ENCODE results near the gene MAPK8. TPM values are rescaled to one million over a fixed set of nuclear protein-coding genes. Genes with fewer than 3 reads are reported as not detected.

MAPK8 gene
- total and polyA plus RNA-seq, 9 of the 15 experiments (the other 6 are each of a cell fraction or from before 2014, with no cell fraction given) = 6.4 to 159 (median 71.0) TPM

- TF ChIP-seq KLF6 (CRISPR knock-in tag; IDR thresholded peaks at IDR 0.05; ENCODE audit: borderline replicate concordance) = peak; percentile 58; the same call in 1 of the 2 replicates
- TF ChIP-seq CXXC5 (CRISPR knock-in tag; IDR thresholded peaks at IDR 0.05) = peak; percentile 67
- no peak for TF ChIP-seq ZNF143 (CRISPR knock-in tag; IDR thresholded peaks at IDR 0.05)
- 0 out of 2 replicates have a peak, but pooled peaks have one; percentile 67 for TF ChIP-seq ZNF695 (CRISPR knock-in tag; IDR thresholded peaks at IDR 0.05)
- TF ChIP-seq ZBTB49 (CRISPR knock-in tag; IDR thresholded peaks at IDR 0.05; ENCODE audit: borderline replicate concordance) = no peak
- peak; percentile 17 to 37; a peak in 3 of 4 replicates for TF ChIP-seq RAD21 (CRISPR knock-in tag; conservative IDR thresholded peaks at IDR 0.05 in 1 of 2, IDR thresholded peaks at IDR 0.05 in 1 of 2)
- peak; percentile 58 for TF ChIP-seq RBM39 (optimal IDR thresholded peaks at IDR 0.05; ENCODE audit: low read depth, low read length)
- no peak for TF ChIP-seq CC2D1A (IDR thresholded peaks at IDR 0.05)
- TF ChIP-seq MTA3 (IDR thresholded peaks at IDR 0.05; ENCODE audit: borderline replicate concordance) = peak; percentile 76; the same call in 1 of the 2 replicates
- TF ChIP-seq ZBTB43 (CRISPR knock-in tag; IDR thresholded peaks at IDR 0.05) = no peak
- no peak for TF ChIP-seq POU5F1 (IDR thresholded peaks at IDR 0.05; ENCODE audit: borderline replicate concordance, low read depth, low read length, partially characterized antibody)
- TF ChIP-seq ARID1B (IDR thresholded peaks at IDR 0.05) = peak; percentile 67
- TF ChIP-seq TCFL5 (CRISPR knock-in tag; conservative IDR thresholded peaks at IDR 0.05) = no peak
- peak; percentile 67 for TF ChIP-seq ZBTB17 (CRISPR knock-in tag; IDR thresholded peaks at IDR 0.05)
- peak; percentile 32; the same call in 1 of the 2 replicates for TF ChIP-seq GABPB1 (CRISPR knock-in tag; IDR thresholded peaks at IDR 0.05)
- TF ChIP-seq SRSF9 (IDR thresholded peaks at IDR 0.05; ENCODE audit: borderline replicate concordance, low read depth, low read length) = no peak
- TF ChIP-seq EP300 (IDR thresholded peaks at IDR 0.05; ENCODE audit: low read length) = peak; percentile 46
- peak; percentile 69; the same call in 1 of the 2 replicates for TF ChIP-seq CTBP1 (IDR thresholded peaks at IDR 0.05; ENCODE audit: borderline replicate concordance)
- TF ChIP-seq YBX1 (IDR thresholded peaks at IDR 0.05) = no peak
- TF ChIP-seq MIER1 (IDR thresholded peaks at IDR 0.05; ENCODE audit: low read depth) = no peak
- TF ChIP-seq SMAD3 (CRISPR knock-in tag; conservative IDR thresholded peaks at IDR 0.05) = peak; percentile 49; the same call in 1 of the 2 replicates
- TF ChIP-seq HEY1 (CRISPR knock-in tag; IDR thresholded peaks at IDR 0.05; ENCODE audit: borderline replicate concordance) = no peak
- no peak for TF ChIP-seq ZNF133 (CRISPR knock-in tag; IDR thresholded peaks at IDR 0.05)
- no peak for TF ChIP-seq PHF21A (IDR thresholded peaks at IDR 0.05; ENCODE audit: borderline replicate concordance, low read depth)
- no peak for TF ChIP-seq ESRRB (CRISPR knock-in tag; IDR thresholded peaks at IDR 0.05; ENCODE audit: borderline replicate concordance)
- TF ChIP-seq ZNF780A (CRISPR knock-in tag; IDR thresholded peaks at IDR 0.05) = no peak
Measured at GRCh38 chr10:48456361-48456804, 149.9 kb downstream of the MAPK8 start (continued).

All from K562 (cell line).